IMR-90 (cell line): ENCODE measurements around the gene FUT7. TPM values are rescaled to one million over a fixed set of nuclear protein-coding genes. Genes with fewer than 3 reads are reported as not detected.
A peak's percentile ranks its signal among the peaks of the same experiment; 100 is the strongest.

Experiments used
- ATAC-seq: fragments of 200-7000 bp; cut with Tn5 transposase; 2 replicates; pipeline ENCODE4 v1.9.1; 2020; ENCODE audit warnings: low read depth, mild to moderate bottlenecking, moderate library complexity
- BruUV-seq: library from RNA; stranded (reverse); fragments of 400-500 nt; replicated peaks from 2 replicates; lab custom pipeline; 2021; lab: Mats Ljungman, UMichigan
- CTCF ChIA-PET: fragments of 300-600 bp; formaldehyde crosslinking; extraction: SDS; loops from one replicate; lab custom pipeline; 2021; ENCODE audit warnings: antibody characterized with exemption; lab: Yijun Ruan, JAX
- POLR2A ChIA-PET: fragments of 300-600 bp; sonication (Branson Sonifier 250); formaldehyde crosslinking; loops from one replicate; lab custom pipeline; 2022; ENCODE audit warnings: antibody characterized with exemption; ENCODE audit not compliant: unreplicated experiment; lab: Charles Lee
- DNase-seq: peaks from one replicate; pipeline ENCODE4 v3.0.0; 2013
- H2AFZ ChIP-seq: replicated peaks from 2 replicates; pipeline ENCODE3; 2013; ENCODE audit warnings: low read length, mild to moderate bottlenecking; ENCODE audit not compliant: poor library complexity
- H2AK5ac ChIP-seq: 2 replicates; pipeline ENCODE4 v1.6.1; 2013; ENCODE audit warnings: low read depth, low read length, inconsistent platforms
- H2AK9ac ChIP-seq: replicated peaks from 2 replicates; pipeline ENCODE3; 2013; ENCODE audit warnings: mild to moderate bottlenecking, low read depth, low read length, moderate library complexity; ENCODE audit not compliant: poor library complexity
- H2BK120ac ChIP-seq: 2 replicates; pipeline ENCODE4 v1.6.1; 2013; ENCODE audit warnings: low read depth, low read length, inconsistent platforms
- H2BK15ac ChIP-seq: 3 replicates; pipeline ENCODE4 v1.6.1; 2013; ENCODE audit warnings: low read depth, low read length, inconsistent platforms
- H2BK20ac ChIP-seq: 2 replicates; pipeline ENCODE4 v1.6.1; 2013; ENCODE audit warnings: low read depth, mild to moderate bottlenecking, inconsistent platforms, low read length, moderate library complexity
- H2BK5ac ChIP-seq: 2 replicates; pipeline ENCODE4 v1.6.1; 2013; ENCODE audit warnings: mild to moderate bottlenecking, low read depth, low read length, inconsistent platforms; ENCODE audit not compliant: poor library complexity, severe bottlenecking
- H3K14ac ChIP-seq: replicated peaks from 2 replicates; pipeline ENCODE4 v1.6.1; 2013; ENCODE audit warnings: low read depth, low read length, inconsistent platforms
- H3K18ac ChIP-seq: 2 replicates; pipeline ENCODE4 v1.6.1; 2013; ENCODE audit warnings: low read depth, low read length, control low read depth
- H3K23ac ChIP-seq: 2 replicates; pipeline ENCODE4 v1.6.1; 2013; ENCODE audit warnings: low read depth, low read length, inconsistent platforms
- H3K27ac ChIP-seq: 2 replicates; pipeline ENCODE4 v1.5.1; 2013; ENCODE audit warnings: mild to moderate bottlenecking, control low read depth, low read length; ENCODE audit not compliant: insufficient read depth
- H3K27me3 ChIP-seq: 2 replicates; pipeline ENCODE4 v1.6.1; 2013; ENCODE audit warnings: low read length; ENCODE audit not compliant: control insufficient read depth, insufficient read depth
- H3K36me3 ChIP-seq: 2 replicates; pipeline ENCODE4 v1.6.1; 2013; ENCODE audit warnings: low read length, mixed read lengths; ENCODE audit not compliant: control insufficient read depth, insufficient read depth
- H3K4ac ChIP-seq: 2 replicates; pipeline ENCODE4 v1.6.1; 2013; ENCODE audit warnings: low read depth, low read length, inconsistent platforms
- H3K4me1 ChIP-seq: 2 replicates; pipeline ENCODE4 v1.6.1; 2013; ENCODE audit warnings: low read length, mixed read lengths; ENCODE audit not compliant: control insufficient read depth, insufficient read depth
- H3K4me2 ChIP-seq: 2 replicates; pipeline ENCODE4 v1.6.1; 2013; ENCODE audit warnings: low read depth, mild to moderate bottlenecking, control low read depth, low read length, moderate library complexity
- H3K4me3 ChIP-seq: 2 replicates; pipeline ENCODE4 v1.5.1; 2013; ENCODE audit warnings: low read depth, mild to moderate bottlenecking, control low read depth, low read length, moderate library complexity; ENCODE audit not compliant: insufficient read depth
- H3K56ac ChIP-seq: 2 replicates; pipeline ENCODE4 v1.6.1; 2013; ENCODE audit warnings: low read length, inconsistent platforms; ENCODE audit not compliant: insufficient read depth; ENCODE audit errors: extremely low read depth
- H3K79me1 ChIP-seq, 2 experiments: 2 replicates each; pipeline ENCODE4 v1.6.1; 2013; ENCODE audit warnings: low read length in 2 of 2, inconsistent platforms in 1 of 2, low read depth in 1 of 2
- H3K9ac ChIP-seq: 2 replicates; pipeline ENCODE4 v1.6.1; 2013; ENCODE audit warnings: low read depth, low read length, control low read depth
- H3K9me1 ChIP-seq: 2 replicates; pipeline ENCODE4 v1.6.1; 2013; ENCODE audit warnings: low read length, inconsistent platforms; ENCODE audit not compliant: insufficient read depth
- H3K9me3 ChIP-seq: 2 replicates; pipeline ENCODE4 v1.6.1; 2013; ENCODE audit warnings: low read length; ENCODE audit not compliant: control insufficient read depth, insufficient read depth
- H4K20me1 ChIP-seq: 2 replicates; pipeline ENCODE4 v1.6.1; 2013; ENCODE audit warnings: low read length, inconsistent platforms; ENCODE audit not compliant: insufficient read depth
- H4K5ac ChIP-seq: 2 replicates; pipeline ENCODE4 v1.6.1; 2013; ENCODE audit warnings: mild to moderate bottlenecking, low read depth, low read length, control low read depth
- H4K8ac ChIP-seq, 2 experiments: 2 replicates each; pipeline ENCODE4 v1.6.1; 2013; ENCODE audit warnings: low read depth in 2 of 2, low read length in 2 of 2, control low read depth in 1 of 2, inconsistent platforms in 1 of 2
- H4K91ac ChIP-seq: 2 replicates; pipeline ENCODE4 v1.6.1; 2013; ENCODE audit warnings: low read depth, low read length, inconsistent platforms; ENCODE audit not compliant: insufficient read depth
- BHLHE40 ChIP-seq: fragments of 150-350 bp; IDR thresholded peaks from 2 replicates; pipeline ENCODE4 v1.6.1; 2016; ENCODE audit warnings: mild to moderate bottlenecking, low read depth, low read length
- ELK1 ChIP-seq: fragments of 150-350 bp; IDR thresholded peaks from 2 replicates; pipeline ENCODE4 v1.6.1; 2016; ENCODE audit warnings: low read depth, mild to moderate bottlenecking, low read length, moderate library complexity, borderline replicate concordance
- MAZ ChIP-seq: IDR thresholded peaks from 2 replicates; pipeline ENCODE4 v1.6.1; 2012; ENCODE audit warnings: low read depth, mild to moderate bottlenecking, low read length, improper control_type of control experiment, moderate library complexity, borderline replicate concordance
- MXI1 ChIP-seq: IDR thresholded peaks from 2 replicates; pipeline ENCODE4 v1.6.1; 2012; ENCODE audit warnings: low read depth, mild to moderate bottlenecking, low read length, moderate library complexity, borderline replicate concordance
- WGBS, 2 experiments: methylation state at CpG; one replicate each; pipeline versions ENCODE4 v1.1.5 to v1.1.7; 2013; ENCODE audit warnings: missing lambda C conversion rate in 2 of 2; ENCODE audit not compliant: insufficient read length in 1 of 2; ENCODE audit errors: extremely low coverage in 2 of 2; 5-methylcytosine and 5-hydroxymethylcytosine counted together
- dilution Hi-C: fragments of 300-500 bp; cut with HindIII; formaldehyde crosslinking; loops from one replicate; pipeline ENCODE4 v1.14.3; 2018; ENCODE audit warnings: low sequenced_read_pairs; ENCODE audit not compliant: unreplicated experiment
- in situ Hi-C: fragments of 300-500 bp; cut with MboI; formaldehyde crosslinking; loops from 3 replicates; pipeline ENCODE4 v1.14.3; 2019; ENCODE audit warnings: low sequenced_read_pairs, inconsistent platforms, mixed read lengths
- intact Hi-C: fragments of 100-400 bp; cut with micrococcal nuclease; formaldehyde crosslinking; loops from 2 replicates; pipeline ENCODE4 v1.10.0; 2022
- polyA plus RNA-seq, 3 experiments: library from polyadenylated mRNA; depleted of rRNA; stranded (reverse); fragments of >200 nt; gene quantifications; 2 replicates each; pipeline ENCODE4 v1.2.3, GENCODE V29; 2012; ENCODE audit warnings: low replicate concordance in 1 of 3
- total RNA-seq: library from RNA; depleted of rRNA; stranded (reverse); fragments of >200 nt; gene quantifications from 2 replicates; pipeline ENCODE4 v1.2.3, GENCODE V29; 2012

Gene FUT7
- total and polyA plus RNA-seq, 2 of the 4 experiments (the other 2 are of a cell fraction) = not detected

GRCh38 chr9:136991993-136992818 lies 39.7 kb downstream of the FUT7 start, which contains the start of gene PAXX:
Gene PAXX (plus strand): TSS chr9:136992422. CDS start chr9:136992444, 22 bp downstream.
- 0% methylated on average over 10 of the region's 92 CpGs; no CpG with 5 or more reads in 1 of the 2 experiments for WGBS, 2 experiments
- CTCF ChIA-PET = interaction anchor here (1.6 kb wide), 1 partner anchor 37 kb away, joined by 7 read pairs; no protein-coding TSS in a partner anchor
- POLR2A ChIA-PET = no interaction called here
- no peak within 1 kb of the TSS for H2BK15ac ChIP-seq
- intact Hi-C loops = no loop called here
- peak within 1 kb of the TSS; percentile 28 for H2BK5ac ChIP-seq
- H3K18ac ChIP-seq = no peak within 1 kb of the TSS
- peak within 1 kb of the TSS; percentile 56 to 88; a peak in 3 of 4 replicates for H4K8ac ChIP-seq
- peak within 1 kb of the TSS; percentile 67 for H3K4me2 ChIP-seq
- H3K27ac ChIP-seq = peak within 1 kb of the TSS; percentile 67; the same call in 1 of the 2 replicates
- peaks cover 15% of the 10 kb centered on the region for H3K27me3 ChIP-seq
- no peak within 1 kb of the TSS for H3K56ac ChIP-seq
- H3K4ac ChIP-seq = peak within 1 kb of the TSS; percentile 77
- peak within 1 kb of the TSS; percentile 58 for H3K4me3 ChIP-seq
- H3K9me3 ChIP-seq = peaks cover 6% of the 10 kb centered on the region
- peak within 1 kb of the TSS; percentile 26; the same call in 1 of the 2 replicates for H4K91ac ChIP-seq
- no peaks in the 10 kb centered on the region; the same call in 1 of the 2 replicates for H4K20me1 ChIP-seq
- ATAC-seq (peak; percentile 99), DNase-seq (peak; percentile 82)
- H2AK5ac ChIP-seq = peak within 1 kb of the TSS; percentile 93
- H4K5ac ChIP-seq = peak within 1 kb of the TSS; percentile 82
- peaks cover 5% of the 10 kb centered on the region; the same call in 1 of the 2 replicates for H3K36me3 ChIP-seq
- peak within 1 kb of the TSS; percentile 93 for H2AFZ ChIP-seq
- peaks cover 6 to 16% of the 10 kb centered on the region in 2 experiments; a peak in 3 of 4 replicates for H3K79me1 ChIP-seq
- TF ChIP-seq BHLHE40 (no peak), MXI1 (peak; percentile 72; the same call in 1 of the 2 replicates), MAZ (peak; percentile 51; the same call in 1 of the 2 replicates), ELK1 (no peak)
- in situ Hi-C loops = no loop called here
- H3K9me1 ChIP-seq = peaks cover 3% of the 10 kb centered on the region; the same call in 1 of the 2 replicates
- peak within 1 kb of the TSS; percentile 46 for H3K9ac ChIP-seq
- H2BK20ac ChIP-seq = no peak within 1 kb of the TSS
- peak within 1 kb of the TSS; percentile 95 for H2AK9ac ChIP-seq
- 0 out of 2 replicates have a peak within 1 kb of the TSS, but pooled peaks have one; percentile 30 for H2BK120ac ChIP-seq
- dilution Hi-C loops = no loop called here
- TSS peak; percentile 66 for BruUV-seq
- H3K4me1 ChIP-seq = peaks cover 18% of the 10 kb centered on the region
- H3K14ac ChIP-seq = peak within 1 kb of the TSS; percentile 66
- peak within 1 kb of the TSS; percentile 7 for H3K23ac ChIP-seq
